Measurements from ENCODE around the gene CHN2.

The CHN2 gene

DNA sequence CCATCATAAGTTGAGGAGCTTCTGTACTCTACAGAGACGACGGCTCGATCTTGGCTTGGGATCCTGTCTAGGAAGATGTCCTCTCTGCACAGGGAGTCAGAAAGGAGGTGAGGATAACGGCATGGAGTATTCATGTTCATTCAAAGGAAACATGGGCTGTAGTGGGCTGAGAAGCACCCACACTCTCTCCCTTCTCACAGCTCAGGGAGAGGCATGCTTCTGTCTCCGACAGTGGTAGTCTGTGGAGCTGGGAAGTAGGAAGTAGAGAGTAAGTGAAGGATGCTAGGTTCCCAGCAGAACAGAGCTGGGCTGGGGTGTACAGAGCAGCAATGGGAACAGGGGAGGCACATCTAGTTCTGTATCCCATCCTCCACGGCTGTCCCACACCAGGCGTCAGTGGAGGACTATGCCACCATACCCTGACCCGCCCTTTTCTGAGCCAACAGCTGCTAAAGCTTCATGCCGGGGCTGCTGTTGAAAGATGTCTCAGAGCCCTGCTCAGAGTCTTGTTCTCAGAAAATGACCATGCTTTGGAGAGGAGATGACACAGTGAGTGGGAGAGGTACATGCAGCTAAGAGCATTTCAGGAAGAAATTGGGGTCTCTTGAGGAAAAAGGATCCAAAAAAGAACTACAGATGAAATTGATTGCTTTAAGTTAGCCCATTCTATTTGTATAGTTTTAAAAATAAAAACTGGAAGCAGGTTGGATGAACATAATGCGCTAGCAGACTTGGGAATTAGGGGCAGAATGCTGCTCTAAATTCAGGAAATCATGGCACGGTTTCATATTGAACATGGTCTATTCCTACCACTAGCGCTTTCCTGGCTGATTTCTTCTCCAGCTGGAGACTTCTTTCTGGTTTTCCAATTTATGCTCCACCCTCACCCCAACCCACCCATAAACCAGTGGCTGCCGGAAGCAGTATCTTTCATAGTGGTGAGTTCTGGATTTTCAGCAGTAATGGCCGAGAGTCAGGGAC is 138.6 kb downstream of the CHN2 start:
- DNase-seq (ENCODE audit: low read depth, low spot score) = no peak

DNA sequence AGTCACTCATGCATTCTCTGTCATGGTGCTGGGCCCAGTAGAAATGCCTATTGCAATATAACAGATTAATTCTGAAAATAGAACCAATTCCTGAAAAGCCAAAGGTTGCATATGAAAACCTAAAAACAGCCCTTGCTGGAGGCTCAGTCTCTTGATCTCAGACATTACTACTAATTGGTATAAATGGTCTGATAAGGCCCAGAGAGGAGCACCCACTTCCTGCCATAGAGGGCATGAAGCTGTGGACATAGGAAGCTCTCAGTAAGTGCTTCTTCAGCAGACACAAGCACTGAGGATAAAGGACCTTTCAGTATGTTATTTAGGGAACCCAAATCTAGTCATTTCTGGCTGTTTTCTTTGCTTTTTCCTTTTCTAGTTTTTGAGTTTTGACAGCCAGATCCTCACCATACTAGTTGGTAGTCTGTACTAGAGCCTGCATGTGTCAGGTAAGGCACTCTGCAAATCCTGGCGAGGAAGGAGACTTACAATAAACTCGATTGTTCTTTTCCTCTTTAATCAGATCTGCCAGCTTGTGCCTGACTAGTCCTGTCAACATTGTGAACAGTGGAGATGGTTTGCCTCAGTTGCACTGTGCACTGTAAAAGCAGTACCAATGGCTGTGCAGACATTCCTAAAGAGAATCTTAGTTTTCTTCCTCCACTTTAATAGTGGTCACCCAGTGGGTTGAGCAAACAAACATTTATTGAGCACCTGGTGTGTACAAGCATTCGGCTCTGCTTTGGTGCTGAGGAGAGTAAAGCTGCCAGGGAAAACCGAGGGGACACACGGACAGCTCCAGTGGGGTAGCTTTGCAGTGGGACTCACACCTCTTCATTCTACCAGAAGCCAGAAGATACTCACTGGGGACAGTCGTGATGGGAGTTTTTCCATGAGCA is 140.9 kb downstream of the CHN2 start:
- DNase-seq (ENCODE audit: low read depth, low spot score) = no peak

DNA sequence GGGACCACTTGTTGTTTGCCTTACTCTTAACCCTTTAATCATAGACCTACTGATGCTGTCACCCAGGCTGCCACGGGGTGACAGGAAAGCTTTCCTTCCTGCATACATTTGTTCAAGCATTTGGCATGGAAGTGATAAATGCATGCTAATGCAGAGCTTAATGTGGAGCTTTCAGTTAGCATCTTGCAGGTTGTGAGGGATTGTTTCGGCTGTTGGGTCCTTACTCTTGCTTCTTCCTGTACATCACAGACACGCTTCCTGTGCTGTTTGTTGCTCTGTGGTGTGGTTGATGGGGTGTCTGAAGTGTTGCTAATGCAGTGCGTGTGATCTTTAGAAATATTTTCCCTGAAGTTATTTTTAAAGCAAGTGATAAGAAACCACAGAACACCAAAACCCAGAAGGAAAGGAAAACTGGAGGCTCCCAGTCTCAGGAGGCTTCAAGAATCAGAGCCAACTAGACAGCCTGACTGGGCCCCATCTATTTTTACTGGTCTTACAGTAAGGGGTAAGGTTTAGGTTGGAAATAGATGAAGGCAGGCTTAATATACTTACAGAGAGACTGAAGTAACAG is 143.1 kb downstream of the CHN2 start:
- DNase-seq (ENCODE audit: low read depth, low spot score) = no peak

DNA sequence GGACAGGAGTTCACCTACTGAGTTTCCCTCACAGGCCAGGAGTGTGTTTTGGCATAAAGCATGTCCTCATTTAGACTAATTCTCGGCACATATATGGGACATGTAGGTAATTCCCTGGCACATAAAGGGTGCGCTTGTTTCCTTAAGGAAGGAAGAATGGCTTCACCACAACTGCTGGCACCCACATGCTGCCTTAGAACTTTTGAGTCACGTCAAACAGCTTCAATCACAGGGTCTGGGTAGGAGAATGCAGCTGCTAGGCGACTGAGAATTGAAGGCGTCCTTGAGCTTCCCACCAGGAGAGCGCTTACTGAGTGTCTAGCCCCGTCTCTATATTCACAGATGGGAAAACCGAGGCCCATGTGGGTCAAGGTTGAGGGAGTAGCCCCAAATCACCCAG is 146.1 kb downstream of the CHN2 start:
- no peak for DNase-seq (ENCODE audit: low read depth, low spot score)

DNA sequence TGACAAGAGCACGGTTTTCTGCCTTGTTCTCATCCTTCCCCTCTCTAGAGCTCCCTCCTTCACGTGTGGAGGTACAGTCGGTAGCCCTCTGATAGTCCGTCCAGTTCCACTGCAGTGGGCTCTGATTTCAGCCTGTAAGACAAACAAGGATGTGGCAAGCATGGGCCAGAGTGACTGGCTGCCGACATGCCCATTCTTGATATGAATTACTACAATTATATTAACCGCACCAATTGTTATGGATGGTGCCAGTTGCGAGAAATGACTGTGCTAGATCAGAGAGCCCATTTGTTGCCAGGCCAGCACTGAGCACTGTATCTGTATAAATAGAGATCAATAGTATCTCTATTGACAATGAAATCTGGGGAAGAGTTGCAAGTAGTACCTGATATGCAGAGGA is 146.6 kb downstream of the CHN2 start:
- DNase-seq (ENCODE audit: low read depth, low spot score) = no peak

DNA sequence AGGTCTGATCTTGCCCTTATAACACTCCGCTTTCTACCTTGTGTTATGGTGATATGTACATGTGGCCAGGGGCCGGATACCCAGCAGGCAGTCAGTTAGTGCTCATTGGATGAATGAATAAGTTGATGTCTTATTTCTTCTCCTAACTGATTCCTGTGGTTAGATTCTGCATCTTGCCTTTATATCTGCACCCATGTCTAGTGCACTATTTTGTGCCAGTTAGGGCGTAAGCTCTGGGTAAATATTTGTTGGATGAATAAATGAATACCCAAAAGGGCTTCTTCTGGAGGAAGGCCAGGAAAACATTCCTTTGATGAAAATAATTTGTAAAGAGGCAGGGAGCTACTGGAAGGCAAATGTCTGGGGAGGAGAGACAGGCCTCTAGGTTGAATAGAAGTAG is 148.2 kb downstream of the CHN2 start:
- DNase-seq (ENCODE audit: low read depth, low spot score) = no peak

DNA sequence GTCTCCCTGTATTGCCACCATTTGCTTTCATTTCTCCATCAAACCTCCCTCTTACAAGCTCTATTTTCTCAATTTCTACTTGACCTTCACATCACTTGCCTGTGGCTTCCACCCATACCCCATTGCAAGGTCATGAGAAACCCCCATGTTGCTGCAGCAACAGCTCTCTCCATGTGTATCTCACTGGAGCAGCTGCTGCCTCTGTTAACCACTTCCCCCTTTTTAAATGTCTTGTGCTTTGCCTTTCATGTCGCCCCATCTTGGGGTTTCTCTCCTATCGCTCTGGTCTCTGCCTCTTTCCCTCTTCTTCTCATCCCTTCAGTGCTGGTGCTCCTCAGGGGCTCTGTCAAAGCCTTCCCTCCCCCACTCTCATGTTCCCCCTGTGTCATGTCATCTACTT is 148.8 kb downstream of the CHN2 start:
- no peak for DNase-seq (ENCODE audit: low read depth, low spot score)

DNA sequence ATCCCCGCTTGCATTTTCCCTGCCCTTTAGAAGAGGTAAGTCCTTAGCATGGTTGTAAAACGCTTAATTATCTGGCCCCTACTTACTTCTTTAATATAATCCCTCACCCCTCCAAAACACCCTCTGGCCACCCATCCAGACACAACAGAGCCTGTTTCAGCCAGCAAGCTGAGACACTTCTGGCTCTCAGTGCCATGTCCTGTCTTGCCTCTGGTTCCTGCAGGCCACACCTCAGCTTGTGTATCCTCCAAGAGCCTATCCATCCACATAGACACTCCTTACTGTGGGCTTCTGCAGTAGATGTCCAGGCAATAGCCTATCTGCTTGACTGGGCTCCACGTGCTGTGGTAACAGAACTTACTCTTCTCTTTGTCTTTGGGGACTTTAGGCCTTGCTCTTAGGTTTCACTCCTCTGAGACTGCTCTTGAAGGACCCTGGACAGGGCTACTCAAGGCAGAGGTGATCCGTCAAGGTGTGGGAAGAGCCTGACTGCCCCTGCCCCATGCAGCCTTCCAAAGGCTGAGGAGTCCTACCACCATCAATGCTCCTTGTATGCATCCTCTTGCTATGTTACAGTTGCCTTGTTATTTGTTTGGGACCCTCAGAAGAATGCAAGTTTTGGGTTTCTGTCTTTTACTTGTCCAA is 149.9 kb downstream of the CHN2 start:
- no peak for DNase-seq (ENCODE audit: low read depth, low spot score)

DNA sequence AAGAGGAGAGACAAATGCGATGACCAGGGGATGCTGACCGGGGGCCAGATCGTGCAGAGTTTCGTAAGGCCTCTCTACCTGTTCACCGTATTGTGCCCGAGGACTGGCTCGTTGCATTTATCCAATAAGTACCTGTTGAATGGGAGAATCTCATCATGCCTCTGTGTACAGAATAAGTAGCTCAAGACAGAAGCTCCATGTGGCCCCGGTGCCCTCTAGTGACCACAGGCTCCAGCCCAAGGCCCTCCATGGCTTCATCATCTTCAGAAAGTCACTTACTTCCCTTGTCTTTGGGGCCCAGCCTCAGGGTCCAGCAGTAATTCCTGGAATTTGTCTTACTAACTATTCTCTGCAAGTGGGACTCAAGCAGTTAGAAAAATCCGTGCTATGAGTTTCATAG is 151.0 kb downstream of the CHN2 start:
- DNase-seq (ENCODE audit: low read depth, low spot score) = no peak

DNA sequence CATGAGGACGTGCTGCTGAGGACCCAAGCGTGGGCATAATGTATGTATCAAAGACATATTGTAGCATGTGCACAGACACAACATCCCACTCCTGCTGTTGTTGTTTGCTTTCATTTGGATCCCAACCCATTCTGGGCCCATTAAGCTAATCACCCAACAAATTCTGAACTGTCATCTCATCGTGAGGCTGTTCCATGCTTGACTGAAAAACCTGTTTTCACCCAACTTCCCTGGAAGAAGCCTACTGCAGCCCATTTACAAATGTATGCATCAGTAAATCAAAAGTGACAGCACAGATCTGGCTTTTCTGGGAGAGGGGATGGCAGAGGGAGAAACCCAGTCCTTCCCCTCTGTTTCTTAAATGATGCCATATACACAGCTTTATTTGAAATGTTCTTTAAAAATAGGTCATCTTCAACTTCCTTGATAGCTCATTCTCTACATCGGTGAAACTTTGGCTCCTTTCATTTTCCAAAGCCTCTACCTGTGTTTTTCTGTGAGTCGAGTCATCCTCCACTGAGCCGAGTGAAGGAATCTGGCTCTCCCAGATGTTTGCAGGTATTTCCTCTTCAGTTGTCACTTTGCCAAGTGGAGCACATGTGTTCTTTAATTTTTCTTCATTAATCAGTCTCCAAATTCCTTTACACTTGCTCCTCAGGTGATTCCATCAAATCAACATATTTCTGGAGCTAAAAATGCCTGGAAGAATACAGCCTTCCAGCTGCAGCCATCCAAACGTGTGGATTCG is 151.8 kb downstream of the CHN2 start:
- DNase-seq (ENCODE audit: low read depth, low spot score) = no peak

DNA sequence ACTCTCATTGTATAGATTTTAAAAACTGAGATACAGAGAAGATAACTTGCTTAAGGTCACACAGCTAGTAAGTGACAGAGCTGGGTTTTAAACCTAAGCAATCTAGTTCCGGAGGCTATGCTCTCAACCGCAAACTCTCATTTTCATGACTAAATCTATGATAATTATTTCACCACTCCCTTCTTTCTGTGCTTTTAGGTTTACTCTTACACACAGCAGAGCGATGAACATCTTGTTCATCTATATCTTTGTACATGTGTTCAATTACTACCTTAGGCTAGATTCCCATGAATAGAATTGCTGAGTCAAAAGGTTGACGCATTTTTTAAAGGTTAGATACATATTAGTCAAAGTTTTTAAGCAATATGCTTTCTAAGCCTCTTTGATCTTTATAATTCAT is 154.8 kb downstream of the CHN2 start:
- no peak for DNase-seq (ENCODE audit: low read depth, low spot score)

DNA sequence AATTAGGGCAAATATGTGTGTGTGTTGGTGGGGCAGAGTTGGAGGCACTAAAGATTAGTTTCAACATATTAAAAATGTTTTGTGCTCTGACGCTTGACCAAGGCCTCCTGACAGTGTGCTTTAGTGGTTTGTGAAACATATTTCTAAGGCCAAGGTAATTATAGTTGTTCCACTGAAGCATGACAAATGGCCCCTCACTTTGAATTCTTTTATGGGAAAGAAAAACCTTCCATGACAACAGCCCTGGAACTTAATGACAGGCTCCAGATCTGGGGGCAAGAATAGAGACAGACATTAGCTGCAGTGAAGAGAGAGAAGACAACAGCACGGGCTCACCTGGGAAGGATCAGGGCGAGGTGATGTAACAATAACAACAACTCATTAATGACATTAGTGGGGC is 155.8 kb downstream of the CHN2 start:
- no peak for DNase-seq (ENCODE audit: low read depth, low spot score)

DNA sequence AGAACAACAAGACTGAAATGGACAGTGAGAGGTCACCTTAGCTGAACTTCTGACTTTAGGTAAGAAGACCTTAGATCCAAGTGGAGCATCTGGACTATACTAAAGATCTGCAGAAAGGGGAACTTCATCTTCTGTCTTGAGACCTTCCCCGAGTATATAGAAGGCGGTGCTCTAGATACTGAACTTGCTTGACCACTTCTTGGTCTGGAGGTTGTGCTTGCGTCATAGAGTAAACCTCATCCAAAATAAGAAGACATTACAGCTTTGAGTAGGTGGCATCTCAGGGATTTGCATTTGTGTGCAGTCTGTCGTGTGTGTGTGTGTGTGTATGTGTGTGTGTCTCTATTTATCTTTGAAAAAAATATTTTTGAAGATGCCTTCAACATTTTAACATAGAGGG is 157.5 kb downstream of the CHN2 start:
- no peak for DNase-seq (ENCODE audit: low read depth, low spot score)

DNA sequence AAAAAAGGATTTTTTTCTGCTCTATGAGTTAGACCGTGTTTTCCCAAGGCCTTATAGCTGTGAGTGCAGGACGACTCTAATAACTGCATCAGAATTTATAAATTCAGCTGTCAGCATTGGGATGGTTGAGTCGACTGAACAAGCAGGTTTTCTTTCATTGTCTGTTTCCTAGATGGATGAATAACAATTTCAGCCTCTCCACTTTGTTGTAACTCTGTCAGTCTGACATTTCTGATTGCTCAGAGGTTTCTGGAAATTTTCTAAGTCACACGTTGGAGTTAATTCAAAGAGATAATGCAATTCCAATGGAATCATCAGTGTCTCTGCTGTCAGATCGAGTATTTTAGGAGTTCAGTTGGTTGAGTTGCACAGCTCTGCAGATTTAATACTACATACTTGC is 159.2 kb downstream of the CHN2 start:
- no peak for DNase-seq (ENCODE audit: low read depth, low spot score)

DNA sequence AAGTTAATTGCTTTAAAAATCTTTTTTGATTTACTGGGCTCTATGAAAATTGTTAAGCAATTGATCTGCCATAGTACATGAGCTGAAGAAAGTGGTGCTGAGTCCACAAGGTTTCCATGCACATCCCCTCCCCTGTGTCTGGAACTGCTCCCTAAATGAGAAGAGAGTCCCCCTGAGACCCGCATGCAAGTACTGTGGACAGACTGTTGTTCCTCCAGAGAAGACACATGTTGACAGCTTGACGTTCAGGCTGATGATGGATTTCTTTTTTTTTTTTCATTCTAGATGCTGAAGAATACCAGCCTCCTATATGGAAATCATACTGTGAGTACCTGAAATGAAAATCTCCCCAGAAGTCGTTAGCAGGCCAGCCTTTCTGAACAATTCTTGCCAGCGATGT is 159.8 kb downstream of the CHN2 start:
- DNase-seq (ENCODE audit: low read depth, low spot score) = no peak

DNA sequence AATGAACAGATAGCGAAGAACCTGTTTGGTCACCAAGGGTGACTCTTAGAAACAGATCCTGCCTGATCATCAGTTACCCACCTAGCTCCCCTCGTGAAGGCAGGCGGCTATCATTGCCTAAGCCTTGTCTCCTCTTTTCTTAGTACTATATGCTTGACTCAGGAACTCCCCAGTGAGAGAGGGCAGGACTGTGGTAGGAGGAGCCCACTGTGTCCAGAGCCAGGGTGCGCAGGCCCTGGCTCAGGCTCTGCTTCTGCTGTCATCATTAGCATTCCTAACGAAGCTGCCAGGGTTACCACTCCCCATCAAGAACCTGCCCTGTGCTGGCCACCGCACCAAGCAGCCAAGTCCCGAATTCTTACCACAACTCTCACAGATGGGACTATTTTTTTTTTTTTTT is 160.8 kb downstream of the CHN2 start:
- no peak for DNase-seq (ENCODE audit: low read depth, low spot score)

DNA sequence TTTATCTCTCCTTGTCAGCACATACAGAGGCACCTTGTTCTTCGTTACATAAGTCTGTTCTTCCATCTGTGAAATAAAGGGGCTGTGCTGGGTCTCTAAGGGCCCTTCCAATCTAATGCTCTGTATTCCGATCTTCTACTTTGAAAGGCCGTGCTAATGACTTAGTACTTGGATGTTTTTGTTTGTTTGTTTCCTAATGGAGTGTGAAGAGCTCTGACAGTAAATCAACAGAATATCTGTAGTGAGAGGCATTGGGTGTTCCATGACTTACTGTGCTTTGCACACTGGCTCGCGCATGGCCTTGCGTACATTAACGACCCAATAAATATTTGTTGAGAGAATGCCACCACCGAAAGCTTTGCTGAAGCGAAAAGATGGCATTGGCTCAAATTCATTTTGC is 162.1 kb downstream of the CHN2 start:
- DNase-seq (ENCODE audit: low read depth, low spot score) = no peak

DNA sequence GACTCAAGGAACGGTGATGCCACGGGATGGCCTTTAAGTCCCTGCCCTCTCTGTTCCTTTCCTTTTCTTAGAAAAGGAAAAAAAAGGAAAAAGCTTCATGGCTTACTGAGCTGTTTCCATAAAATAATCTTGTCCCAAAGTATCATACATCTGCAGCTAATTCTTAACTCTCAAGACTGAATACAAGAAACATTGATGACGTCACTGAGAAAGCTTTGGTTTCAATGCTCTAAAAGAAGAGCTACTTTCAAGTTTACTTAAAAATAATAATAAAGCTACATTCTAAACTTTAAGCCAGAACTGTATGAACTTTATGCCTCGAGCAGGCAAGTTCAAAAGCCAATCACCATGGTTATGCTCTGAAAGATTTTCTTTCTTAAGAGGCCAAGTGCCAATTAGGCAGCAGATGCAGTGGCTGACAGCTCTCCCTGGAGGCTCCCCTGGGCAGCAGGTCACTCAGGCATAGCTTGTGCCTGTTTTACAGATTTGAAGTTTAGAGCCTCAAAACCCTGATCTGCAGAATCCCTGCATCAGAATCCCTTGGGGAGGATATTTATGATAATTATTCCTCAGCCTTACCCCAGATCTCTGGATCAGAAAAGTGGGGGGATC is 165.0 kb downstream of the CHN2 start:
- no peak for DNase-seq (ENCODE audit: low read depth, low spot score)

DNA sequence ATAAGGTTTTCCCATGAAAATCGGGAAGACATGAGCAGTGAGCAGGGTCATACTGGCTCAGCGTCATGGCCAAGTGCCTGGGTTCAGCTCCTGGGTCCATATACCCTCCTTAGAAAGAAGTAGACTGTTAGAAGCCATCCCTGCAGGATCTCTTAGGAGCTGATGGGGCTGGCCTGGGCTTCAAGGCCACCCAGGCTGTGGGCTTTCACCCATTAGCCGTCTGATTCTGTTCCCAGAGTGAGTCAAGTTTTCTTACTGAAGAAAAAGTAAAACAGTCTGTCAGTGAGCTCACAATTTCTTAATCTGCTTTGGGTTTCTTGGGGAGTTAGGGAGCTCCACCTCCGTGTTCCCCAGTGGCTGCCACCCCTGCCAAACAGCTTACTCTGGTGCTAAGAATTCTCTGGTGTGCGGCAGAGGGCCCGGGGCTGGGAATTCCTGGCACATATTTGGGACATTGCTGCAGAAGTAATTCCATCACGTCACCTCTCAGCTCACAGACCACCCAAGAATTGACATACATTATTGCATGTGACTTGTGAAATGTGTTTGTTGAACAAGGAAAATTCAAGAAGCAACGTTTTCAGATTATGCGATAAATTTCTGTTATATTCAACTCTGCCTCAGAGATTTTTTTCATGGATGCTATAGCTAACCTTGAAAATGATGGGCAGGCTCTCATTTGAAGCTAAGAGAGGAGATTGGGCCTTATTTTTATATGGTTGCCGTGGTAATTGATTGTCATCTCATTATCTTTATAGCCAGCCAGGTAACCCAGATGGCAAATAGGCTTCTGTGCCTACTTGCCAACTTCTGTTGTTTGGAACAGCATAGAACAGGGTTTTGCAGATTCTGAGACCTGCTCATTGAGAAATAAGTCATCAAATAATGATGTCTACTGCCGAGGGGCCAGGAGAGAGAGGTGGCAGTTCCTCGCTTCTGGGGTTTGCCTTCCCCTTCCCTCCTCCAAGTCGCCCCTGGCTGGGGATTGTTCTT is 166.4 kb downstream of the CHN2 start:
- no peak for DNase-seq (ENCODE audit: low read depth, low spot score)

Data from smooth muscle cell of the brain vasculature (primary cell).